GM23338 (cell line): ENCODE data around the gene ABCC9.

Experiments used
- CREB1 ChIP-seq: fragments of 250-450 bp; sonication (Bioruptor Pico); IDR thresholded peaks from 2 replicates; pipeline ENCODE4 v1.5.0; 2020; ENCODE audit warnings: low read depth, mild to moderate bottlenecking, moderate library complexity
- ETS1 ChIP-seq: IDR thresholded peaks from 2 replicates; pipeline ENCODE4 v1.6.1; 2016; ENCODE audit warnings: antibody characterized with exemption
- EZH2 ChIP-seq: fragments of 200-600 bp; sonication (generic); IDR thresholded peaks from one replicate; pipeline ENCODE4 v1.8.0; 2017; ENCODE audit warnings: antibody characterized with exemption, mild to moderate bottlenecking, low read depth; ENCODE audit not compliant: unreplicated experiment
- EZH2phosphoT487 ChIP-seq: fragments of 200-600 bp; sonication (generic); IDR thresholded peaks from one replicate; pipeline ENCODE4 v1.8.1; 2018; ENCODE audit warnings: antibody characterized with exemption; ENCODE audit not compliant: unreplicated experiment
- JUNB ChIP-seq: IDR thresholded peaks from one replicate; pipeline ENCODE4 v1.6.1; 2016; ENCODE audit warnings: antibody characterized with exemption; ENCODE audit not compliant: unreplicated experiment
- NANOG ChIP-seq: IDR thresholded peaks from 2 replicates; pipeline ENCODE4 v1.6.1; 2016; ENCODE audit warnings: antibody characterized with exemption, borderline replicate concordance
- POLR2AphosphoS5 ChIP-seq: IDR thresholded peaks from 2 replicates; pipeline ENCODE4 v1.6.1; 2016; ENCODE audit warnings: antibody characterized with exemption, low read depth
- STAT1 ChIP-seq: IDR thresholded peaks from one replicate; pipeline ENCODE4 v1.6.1; 2016; ENCODE audit warnings: antibody characterized with exemption; ENCODE audit not compliant: unreplicated experiment
- TF ChIP-seq, protein P1 (sequence below), 2 experiments: fragments of 200-600 bp in 1 of 2; sonication (generic) in 1 of 2; conservative IDR thresholded peaks; 2 replicates each; pipeline versions ENCODE4 v1.5.1 to v1.6.1; 2016 to 2017; ENCODE audit warnings: antibody characterized with exemption in 2 of 2, low read depth in 2 of 2, mild to moderate bottlenecking in 2 of 2, moderate library complexity in 1 of 2
- TF ChIP-seq, protein P2 (sequence below): IDR thresholded peaks from one replicate; pipeline ENCODE4 v1.6.1; 2018; ENCODE audit warnings: antibody characterized with exemption; ENCODE audit not compliant: unreplicated experiment

DNA sequence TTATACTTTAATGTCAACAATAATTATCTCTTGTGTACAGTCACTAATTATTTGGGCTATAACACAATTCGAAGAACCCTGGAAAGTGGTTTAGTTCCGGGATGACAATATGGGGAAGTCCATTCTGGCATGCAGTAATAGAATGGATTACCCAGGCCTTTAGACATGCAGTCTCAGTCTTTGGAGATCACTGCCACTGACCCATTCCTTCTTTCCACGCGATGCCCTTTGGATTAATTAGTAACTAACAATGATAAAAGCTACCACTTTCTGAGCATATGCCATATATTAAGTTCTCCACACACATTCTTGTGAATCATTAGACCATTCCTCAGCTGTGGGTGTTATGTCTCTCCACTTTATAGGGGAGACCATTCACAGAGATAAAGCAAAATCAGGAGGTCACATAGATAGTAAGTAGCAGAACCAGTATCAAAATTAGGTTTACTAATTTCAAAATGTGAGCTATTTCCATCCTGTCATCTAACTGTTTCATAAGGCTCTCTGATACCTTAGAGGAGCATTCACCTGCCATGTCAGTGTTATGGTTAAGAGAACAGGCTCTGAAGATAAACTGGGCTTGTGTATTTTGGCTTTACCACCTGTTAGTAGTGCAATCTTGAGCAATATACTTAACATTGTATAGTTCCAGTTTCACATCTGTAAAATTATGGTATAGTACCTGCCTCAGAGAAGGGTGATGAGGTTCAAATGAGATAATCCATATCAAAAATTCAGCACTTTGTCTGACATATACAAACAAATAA lies 139.5 kb downstream of the ABCC9 start:
- TF ChIP-seq, protein P1, sequence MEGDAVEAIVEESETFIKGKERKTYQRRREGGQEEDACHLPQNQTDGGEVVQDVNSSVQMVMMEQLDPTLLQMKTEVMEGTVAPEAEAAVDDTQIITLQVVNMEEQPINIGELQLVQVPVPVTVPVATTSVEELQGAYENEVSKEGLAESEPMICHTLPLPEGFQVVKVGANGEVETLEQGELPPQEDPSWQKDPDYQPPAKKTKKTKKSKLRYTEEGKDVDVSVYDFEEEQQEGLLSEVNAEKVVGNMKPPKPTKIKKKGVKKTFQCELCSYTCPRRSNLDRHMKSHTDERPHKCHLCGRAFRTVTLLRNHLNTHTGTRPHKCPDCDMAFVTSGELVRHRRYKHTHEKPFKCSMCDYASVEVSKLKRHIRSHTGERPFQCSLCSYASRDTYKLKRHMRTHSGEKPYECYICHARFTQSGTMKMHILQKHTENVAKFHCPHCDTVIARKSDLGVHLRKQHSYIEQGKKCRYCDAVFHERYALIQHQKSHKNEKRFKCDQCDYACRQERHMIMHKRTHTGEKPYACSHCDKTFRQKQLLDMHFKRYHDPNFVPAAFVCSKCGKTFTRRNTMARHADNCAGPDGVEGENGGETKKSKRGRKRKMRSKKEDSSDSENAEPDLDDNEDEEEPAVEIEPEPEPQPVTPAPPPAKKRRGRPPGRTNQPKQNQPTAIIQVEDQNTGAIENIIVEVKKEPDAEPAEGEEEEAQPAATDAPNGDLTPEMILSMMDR (conservative IDR thresholded peaks at IDR 0.05; ENCODE audit: low read depth in 2 of 2): no peak
- TF ChIP-seq EZH2phosphoT487 (no peak), EZH2 (no peak), POLR2AphosphoS5 (no peak), CREB1 (CRISPR knock-in tag) (no peak), ETS1 (no peak), JUNB (no peak), STAT1 (no peak), NANOG (no peak)
- TF ChIP-seq, protein P2, sequence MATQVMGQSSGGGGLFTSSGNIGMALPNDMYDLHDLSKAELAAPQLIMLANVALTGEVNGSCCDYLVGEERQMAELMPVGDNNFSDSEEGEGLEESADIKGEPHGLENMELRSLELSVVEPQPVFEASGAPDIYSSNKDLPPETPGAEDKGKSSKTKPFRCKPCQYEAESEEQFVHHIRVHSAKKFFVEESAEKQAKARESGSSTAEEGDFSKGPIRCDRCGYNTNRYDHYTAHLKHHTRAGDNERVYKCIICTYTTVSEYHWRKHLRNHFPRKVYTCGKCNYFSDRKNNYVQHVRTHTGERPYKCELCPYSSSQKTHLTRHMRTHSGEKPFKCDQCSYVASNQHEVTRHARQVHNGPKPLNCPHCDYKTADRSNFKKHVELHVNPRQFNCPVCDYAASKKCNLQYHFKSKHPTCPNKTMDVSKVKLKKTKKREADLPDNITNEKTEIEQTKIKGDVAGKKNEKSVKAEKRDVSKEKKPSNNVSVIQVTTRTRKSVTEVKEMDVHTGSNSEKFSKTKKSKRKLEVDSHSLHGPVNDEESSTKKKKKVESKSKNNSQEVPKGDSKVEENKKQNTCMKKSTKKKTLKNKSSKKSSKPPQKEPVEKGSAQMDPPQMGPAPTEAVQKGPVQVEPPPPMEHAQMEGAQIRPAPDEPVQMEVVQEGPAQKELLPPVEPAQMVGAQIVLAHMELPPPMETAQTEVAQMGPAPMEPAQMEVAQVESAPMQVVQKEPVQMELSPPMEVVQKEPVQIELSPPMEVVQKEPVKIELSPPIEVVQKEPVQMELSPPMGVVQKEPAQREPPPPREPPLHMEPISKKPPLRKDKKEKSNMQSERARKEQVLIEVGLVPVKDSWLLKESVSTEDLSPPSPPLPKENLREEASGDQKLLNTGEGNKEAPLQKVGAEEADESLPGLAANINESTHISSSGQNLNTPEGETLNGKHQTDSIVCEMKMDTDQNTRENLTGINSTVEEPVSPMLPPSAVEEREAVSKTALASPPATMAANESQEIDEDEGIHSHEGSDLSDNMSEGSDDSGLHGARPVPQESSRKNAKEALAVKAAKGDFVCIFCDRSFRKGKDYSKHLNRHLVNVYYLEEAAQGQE: no peak
